Lower leg skin (tissue), 3 donors: ENCODE data around the gene TRPM2.

Experiments used
- CTCF ChIP-seq, 3 donors: fragments of 450-650 bp; IDR thresholded peaks; one replicate each; pipeline ENCODE4 v1.5.1; 2016; ENCODE audit warnings: antibody characterized with exemption in 3 of 3, mild to moderate bottlenecking in 3 of 3, moderate library complexity in 2 of 3
- POLR2A ChIP-seq, 2 donors: fragments of 450-650 bp; IDR thresholded peaks; one replicate each; pipeline ENCODE4 v1.6.1; 2016 to 2017; ENCODE audit warnings: antibody characterized with exemption in 2 of 2, mild to moderate bottlenecking in 1 of 2, moderate library complexity in 1 of 2

- TF ChIP-seq CTCF (IDR thresholded peaks at IDR 0.05): no peak
- TF ChIP-seq POLR2A (IDR thresholded peaks at IDR 0.05): no peak
These were observed 37.0 kb upstream of the TRPM2 start for GRCh38 chr21:44316277-44316900.
